Breast epithelium (tissue), 4 donors: ENCODE results near the gene LAMB4. TPM values are rescaled to one million over a fixed set of nuclear protein-coding genes. Genes with fewer than 3 reads are reported as not detected.

Source experiments
- DNase-seq, 2 donors: peaks; one replicate each; pipeline ENCODE4 v3.0.0-alpha.2; 2019; ENCODE audit warnings: low spot score in 2 of 2
- H3K27ac ChIP-seq, 2 donors: fragments of 200-600 bp; sonication (generic) in 1 of 2; one replicate each; pipeline ENCODE4 v1.5.1; 2016 to 2019; ENCODE audit warnings: mild to moderate bottlenecking in 1 of 2
- H3K27me3 ChIP-seq, 2 donors: fragments of 200-600 bp; sonication (generic) in 1 of 2; one replicate each; pipeline versions ENCODE4 v1.5.1 to v1.6.0; 2017 to 2019; ENCODE audit warnings: control low read depth in 1 of 2, mild to moderate bottlenecking in 1 of 2
- H3K36me3 ChIP-seq: fragments of 200-600 bp; one replicate; pipeline ENCODE4 v1.5.1; 2019
- H3K4me1 ChIP-seq, 2 donors: fragments of 200-600 bp; sonication (generic); one replicate each; pipeline ENCODE4 v1.5.1; 2016 to 2019; ENCODE audit warnings: control low read depth in 1 of 2
- H3K4me3 ChIP-seq, 3 donors: fragments of 200-600 bp; sonication (generic); 1 replicate in 2 of 3; 2 replicates in 1 of 3; pipeline ENCODE4 v1.5.1; 2016 to 2019; ENCODE audit warnings: mild to moderate bottlenecking in 3 of 3, moderate library complexity in 2 of 3
- H3K9me3 ChIP-seq, 2 donors: fragments of 200-600 bp; sonication (generic) in 1 of 2; one replicate each; pipeline ENCODE4 v1.5.1; 2016 to 2019; ENCODE audit warnings: control low read depth in 1 of 2
- CTCF ChIP-seq, 3 donors: fragments of 450-650 bp; IDR thresholded peaks; one replicate each; pipeline ENCODE4 v1.5.1; 2016 to 2017; ENCODE audit warnings: antibody characterized with exemption in 3 of 3, mild to moderate bottlenecking in 3 of 3, moderate library complexity in 3 of 3
- POLR2A ChIP-seq: fragments of 450-650 bp; IDR thresholded peaks from one replicate; pipeline ENCODE4 v1.6.1; 2016; ENCODE audit warnings: antibody characterized with exemption, mild to moderate bottlenecking, moderate library complexity
- POLR2AphosphoS5 ChIP-seq, 3 donors: sonication (generic); formaldehyde crosslinking; IDR thresholded peaks; one replicate each; pipeline ENCODE4 v1.6.1; 2017; ENCODE audit warnings: antibody characterized with exemption in 3 of 3
- intact Hi-C: fragments of 100-400 bp; cut with DNase I; formaldehyde crosslinking; loops from one replicate; pipeline ENCODE4 v1.15.1; 2023; ENCODE audit warnings: low total_unique reads
- total RNA-seq, 3 donors: library from RNA; depleted of rRNA; stranded (reverse); fragments of >200 nt; gene quantifications; one replicate each; pipeline ENCODE4 v1.1.0, GENCODE V29; 2016

The LAMB4 gene
- total RNA-seq, 3 donors from 2014 or later: 0.29 to 0.98 (median 0.48) TPM

GRCh38 chr7:108009873-108010272 lies 120.3 kb downstream of the LAMB4 start:
- H3K9me3 ChIP-seq: no peaks in the 10 kb centered on the region
- TF ChIP-seq POLR2AphosphoS5 (IDR thresholded peaks at IDR 0.05) (no peak), CTCF (IDR thresholded peaks at IDR 0.05) (no peak), POLR2A (no peak)
- no peaks in the 10 kb centered on the region for H3K27me3 ChIP-seq
- intact Hi-C loops: no loop called here
- no peak for DNase-seq
- H3K36me3 ChIP-seq: no peaks in the 10 kb centered on the region
- H3K27ac ChIP-seq: no peak overlapping the region
- H3K4me1 ChIP-seq: no peaks in the 10 kb centered on the region
- H3K4me3 ChIP-seq: no peak overlapping the region

- Histone ChIP-seq H3K27me3 (peaks cover 0 to 3% of the 10 kb centered on the region in 2 donors), H3K4me3 (no peak overlapping the region), H3K9me3 (no peaks in the 10 kb centered on the region), H3K36me3 (no peaks in the 10 kb centered on the region), H3K27ac (no peak overlapping the region), H3K4me1 (no peaks in the 10 kb centered on the region)
- intact Hi-C loops: no loop called here
- TF ChIP-seq POLR2AphosphoS5 (IDR thresholded peaks at IDR 0.05) (no peak), POLR2A (no peak), CTCF (IDR thresholded peaks at IDR 0.05) (no peak)
- no peak for DNase-seq
These were observed 121.3 kb downstream of the LAMB4 start for GRCh38 chr7:108008827-108009226.

- Histone ChIP-seq H3K9me3 (no peaks in the 10 kb centered on the region), H3K4me1 (no peaks in the 10 kb centered on the region), H3K27ac (no peak overlapping the region), H3K27me3 (peaks cover 0 to 8% of the 10 kb centered on the region in 2 donors), H3K4me3 (no peak overlapping the region), H3K36me3 (no peaks in the 10 kb centered on the region)
- DNase-seq: no peak
- TF ChIP-seq POLR2A: no peak
- TF ChIP-seq POLR2AphosphoS5 (IDR thresholded peaks at IDR 0.05): no peak
- no peak for TF ChIP-seq CTCF (IDR thresholded peaks at IDR 0.05)
- intact Hi-C loops: no loop called here
These were observed 121.9 kb downstream of the LAMB4 start for GRCh38 chr7:108008240-108008639.

- Histone ChIP-seq H3K36me3 (no peaks in the 10 kb centered on the region), H3K9me3 (no peaks in the 10 kb centered on the region), H3K27me3 (peaks cover 0 to 8% of the 10 kb centered on the region in 2 donors), H3K4me1 (no peaks in the 10 kb centered on the region), H3K27ac (no peak overlapping the region), H3K4me3 (no peak overlapping the region)
- TF ChIP-seq POLR2A: no peak
- no peak for TF ChIP-seq CTCF (IDR thresholded peaks at IDR 0.05)
- TF ChIP-seq POLR2AphosphoS5 (IDR thresholded peaks at IDR 0.05): no peak
- intact Hi-C loops: no loop called here
- no peak for DNase-seq
These were observed 122.4 kb downstream of the LAMB4 start for GRCh38 chr7:108007762-108008161.

GRCh38 chr7:108007261-108007660 lies 122.9 kb downstream of the LAMB4 start:
- Histone ChIP-seq H3K4me1 (no peaks in the 10 kb centered on the region), H3K27me3 (peaks cover 0 to 12% of the 10 kb centered on the region in 2 donors), H3K4me3 (no peak overlapping the region), H3K27ac (no peak overlapping the region), H3K9me3 (no peaks in the 10 kb centered on the region), H3K36me3 (no peaks in the 10 kb centered on the region)
- TF ChIP-seq POLR2A (no peak), POLR2AphosphoS5 (IDR thresholded peaks at IDR 0.05) (no peak)
- intact Hi-C loops: no loop called here
- no peak for DNase-seq
